Esophagus muscularis mucosa (tissue), 4 donors: Measurements from ENCODE around the gene CD69. TPM values are rescaled to one million over a fixed set of nuclear protein-coding genes. Genes with fewer than 3 reads are reported as not detected.

Experiments
- DNase-seq: peaks from one replicate; pipeline ENCODE4 v3.0.0-alpha.2; 2017; ENCODE audit errors: extremely low spot score
- H3K27ac ChIP-seq, 4 donors: fragments of 200-600 bp; sonication (generic); replicated peaks in 1 of 4; 1 replicate in 3 of 4; 2 replicates in 1 of 4; pipeline ENCODE4 v1.5.1; 2016 to 2019; ENCODE audit warnings: mild to moderate bottlenecking in 1 of 4
- H3K27me3 ChIP-seq, 4 donors: fragments of 200-600 bp; sonication (generic); one replicate each; pipeline versions ENCODE4 v1.5.1 to v1.6.0; 2016 to 2019
- H3K36me3 ChIP-seq, 4 donors: fragments of 200-600 bp; sonication (generic); one replicate each; pipeline ENCODE4 v1.5.1; 2016 to 2019
- H3K4me1 ChIP-seq, 4 donors: fragments of 200-600 bp; sonication (generic); one replicate each; pipeline ENCODE4 v1.5.1; 2016 to 2019
- H3K4me3 ChIP-seq, 4 donors: fragments of 200-600 bp; sonication (generic); 1 replicate in 2 of 4; 2 replicates in 2 of 4; pipeline ENCODE4 v1.5.1; 2016 to 2019; ENCODE audit warnings: mild to moderate bottlenecking in 4 of 4, moderate library complexity in 1 of 4
- H3K9me3 ChIP-seq, 4 donors: fragments of 200-600 bp; sonication (generic); 1 replicate in 3 of 4; 2 replicates in 1 of 4; pipeline ENCODE4 v1.5.1; 2016 to 2019
- CTCF ChIP-seq, 3 experiments: fragments of 200-600 bp in 2 of 3; fragments of 450-650 bp in 1 of 3; sonication (generic) in 2 of 3; IDR thresholded peaks; one replicate each; pipeline ENCODE4 v1.5.1; 2017 to 2019; ENCODE audit warnings: antibody characterized with exemption in 3 of 3, mild to moderate bottlenecking in 2 of 3, moderate library complexity in 1 of 3
- EP300 ChIP-seq: sonication (generic); formaldehyde crosslinking; IDR thresholded peaks from one replicate; pipeline ENCODE4 v1.6.1; 2017; ENCODE audit warnings: antibody characterized with exemption
- POLR2A ChIP-seq: fragments of 450-650 bp; IDR thresholded peaks from one replicate; pipeline ENCODE4 v1.6.1; 2017; ENCODE audit warnings: antibody characterized with exemption, moderate library complexity, mild to moderate bottlenecking, low read depth
- POLR2AphosphoS5 ChIP-seq, 2 donors: sonication (generic); formaldehyde crosslinking; IDR thresholded peaks; one replicate each; pipeline ENCODE4 v1.6.1; 2017; ENCODE audit warnings: antibody characterized with exemption in 2 of 2
- WGBS: methylation state at CpG from one replicate; pipeline ENCODE4 v1.1.5; 2018; 5-methylcytosine and 5-hydroxymethylcytosine counted together
- intact Hi-C: fragments of 100-400 bp; cut with DNase I; formaldehyde crosslinking; loops from one replicate; pipeline ENCODE4 v1.15.1; 2023
- total RNA-seq, 4 donors: library from RNA; depleted of rRNA; stranded (reverse); fragments of >200 nt; gene quantifications; one replicate each; pipeline versions ENCODE4 v1.1.0 to v1.2.1, GENCODE V29; 2016

Gene CD69
- total RNA-seq, 4 donors from 2014 or later, result 0.65 to 3.3 (median 2.7) TPM

GRCh38 chr12:9773216-9773877 is 12.6 kb upstream of the CD69 start:
- H3K9me3 ChIP-seq, result no peaks in the 10 kb centered on the region
- H3K36me3 ChIP-seq, result no peaks in the 10 kb centered on the region
- 70% methylated on average over 2 of the region's 2 CpGs for WGBS
- no peak overlapping the region for H3K27ac ChIP-seq
- intact Hi-C loops, result no loop called here
- TF ChIP-seq POLR2AphosphoS5 (IDR thresholded peaks at IDR 0.05) (no peak), CTCF (IDR thresholded peaks at IDR 0.05) (no peak), EP300 (no peak), POLR2A (no peak)
- H3K27me3 ChIP-seq, result no peaks in the 10 kb centered on the region
- DNase-seq, result no peak
- no peak overlapping the region for H3K4me3 ChIP-seq
- no peaks in the 10 kb centered on the region for H3K4me1 ChIP-seq

GRCh38 chr12:9763025-9763424 is 2.3 kb upstream of the CD69 start:
- 56% methylated on average over 2 of the region's 2 CpGs for WGBS
- no peaks in the 10 kb centered on the region for H3K4me1 ChIP-seq
- H3K9me3 ChIP-seq, result no peaks in the 10 kb centered on the region
- no peak for TF ChIP-seq EP300
- no peak for TF ChIP-seq POLR2A
- TF ChIP-seq POLR2AphosphoS5 (IDR thresholded peaks at IDR 0.05), result no peak
- no peak for TF ChIP-seq CTCF (IDR thresholded peaks at IDR 0.05)
- no peak overlapping the region for H3K27ac ChIP-seq
- H3K27me3 ChIP-seq, result no peaks in the 10 kb centered on the region
- intact Hi-C loops, result no loop called here
- DNase-seq, result no peak
- H3K36me3 ChIP-seq, result no peaks in the 10 kb centered on the region
- H3K4me3 ChIP-seq, result no peak overlapping the region

GRCh38 chr12:9762369-9762768 is 1.7 kb upstream of the CD69 start:
- no peaks in the 10 kb centered on the region for H3K9me3 ChIP-seq
- no peak overlapping the region for H3K27ac ChIP-seq
- H3K27me3 ChIP-seq, result no peaks in the 10 kb centered on the region
- whole genome bisulfite sequencing, result 92% methylated on average over 5 of the region's 5 CpGs
- TF ChIP-seq CTCF (IDR thresholded peaks at IDR 0.05), result no peak
- no peak for TF ChIP-seq EP300
- no peak for TF ChIP-seq POLR2AphosphoS5 (IDR thresholded peaks at IDR 0.05)
- TF ChIP-seq POLR2A, result no peak
- intact Hi-C loops, result no loop called here
- no peak overlapping the region for H3K4me3 ChIP-seq
- no peaks in the 10 kb centered on the region for H3K4me1 ChIP-seq
- H3K36me3 ChIP-seq, result no peaks in the 10 kb centered on the region
- no peak for DNase-seq

GRCh38 chr12:9761419-9761781 is 699 bp upstream of the CD69 start:
- Histone ChIP-seq H3K36me3 (no peaks in the 10 kb centered on the region), H3K4me3 (peak overlapping the region in 1 of 4 donors; percentile 3), H3K27ac (no peak overlapping the region), H3K4me1 (no peaks in the 10 kb centered on the region), H3K27me3 (peaks cover 0 to 5% (median 0%) of the 10 kb centered on the region in 4 donors), H3K9me3 (no peaks in the 10 kb centered on the region)
- no peak for DNase-seq
- TF ChIP-seq EP300 (no peak), POLR2AphosphoS5 (IDR thresholded peaks at IDR 0.05) (no peak), POLR2A (no peak), CTCF (IDR thresholded peaks at IDR 0.05) (no peak)
- WGBS, result 66% methylated on average over 4 of the region's 4 CpGs
- intact Hi-C loops, result no loop called here

- Histone ChIP-seq H3K27ac (peak overlapping the region in 1 of 4 donors; percentile 12), H3K9me3 (no peaks in the 10 kb centered on the region), H3K4me1 (no peaks in the 10 kb centered on the region), H3K27me3 (peaks cover 0 to 5% (median 0%) of the 10 kb centered on the region in 4 donors), H3K36me3 (no peaks in the 10 kb centered on the region), H3K4me3 (peak overlapping the region in 1 of 4 donors; percentile 3)
- intact Hi-C loops, result no loop called here
- TF ChIP-seq POLR2AphosphoS5 (IDR thresholded peaks at IDR 0.05) (no peak), POLR2A (no peak), EP300 (no peak), CTCF (IDR thresholded peaks at IDR 0.05) (no peak)
- 93% methylated on average over 1 of the region's 1 CpG for WGBS
- no peak for DNase-seq
Measured at GRCh38 chr12:9760120-9760519, 581 bp downstream of the CD69 start.
